ENCODE measurements around the gene IL33. TPM values are rescaled to one million over a fixed set of nuclear protein-coding genes. Genes with fewer than 3 reads are reported as not detected.

IL33 gene
- total RNA-seq, 1 donor from 2014 or later: not detected

GRCh38 chr9:6184749-6185645 lies 30.6 kb upstream of the IL33 start:
- Mint-ChIP-seq H3K9me3 (ENCODE audit: low read depth) (peaks cover 6% of the 10 kb centered on the region), H3K4me3 (ENCODE audit: low read depth) (no peak overlapping the region), H3K36me3 (ENCODE audit: insufficient read depth) (no peaks in the 10 kb centered on the region), H3K4me1 (ENCODE audit: low read depth) (peaks cover 1% of the 10 kb centered on the region), H3K27me3 (no peaks in the 10 kb centered on the region), H3K27ac (no peak overlapping the region)
- no peak for DNase-seq (ENCODE audit: low spot score, unreplicated experiment)
- no peak for TF ChIP-seq CTCF (IDR thresholded peaks at IDR 0.05; ENCODE audit: unreplicated experiment)

GRCh38 chr9:6186691-6187090 lies 28.9 kb upstream of the IL33 start:
- no peaks in the 10 kb centered on the region for H3K27me3 Mint-ChIP-seq
- DNase-seq (ENCODE audit: low spot score, unreplicated experiment): no peak
- H3K27ac Mint-ChIP-seq: no peak overlapping the region
- TF ChIP-seq CTCF (IDR thresholded peaks at IDR 0.05; ENCODE audit: unreplicated experiment): no peak
- H3K4me3 Mint-ChIP-seq (ENCODE audit: low read depth): no peak overlapping the region
- H3K4me1 Mint-ChIP-seq (ENCODE audit: low read depth): peaks cover 1% of the 10 kb centered on the region
- H3K9me3 Mint-ChIP-seq (ENCODE audit: low read depth): peaks cover 6% of the 10 kb centered on the region
- H3K36me3 Mint-ChIP-seq (ENCODE audit: insufficient read depth): no peaks in the 10 kb centered on the region

GRCh38 chr9:6187272-6187671 lies 28.3 kb upstream of the IL33 start:
- H3K27me3 Mint-ChIP-seq: no peaks in the 10 kb centered on the region

GRCh38 chr9:6188466-6188865 lies 27.1 kb upstream of the IL33 start:
- no peaks in the 10 kb centered on the region for H3K9me3 Mint-ChIP-seq (ENCODE audit: low read depth)
- no peak overlapping the region for H3K27ac Mint-ChIP-seq
- no peak overlapping the region for H3K4me3 Mint-ChIP-seq (ENCODE audit: low read depth)
- H3K36me3 Mint-ChIP-seq (ENCODE audit: insufficient read depth): no peaks in the 10 kb centered on the region
- DNase-seq (ENCODE audit: low spot score, unreplicated experiment): no peak
- no peaks in the 10 kb centered on the region for H3K27me3 Mint-ChIP-seq
- TF ChIP-seq CTCF (IDR thresholded peaks at IDR 0.05; ENCODE audit: unreplicated experiment): no peak
- H3K4me1 Mint-ChIP-seq (ENCODE audit: low read depth): peaks cover 1% of the 10 kb centered on the region

More at GRCh38 chr9:6187272-6187671, 28.3 kb upstream of the IL33 start:
- no peak overlapping the region for H3K4me3 Mint-ChIP-seq (ENCODE audit: low read depth)
- no peak for TF ChIP-seq CTCF (IDR thresholded peaks at IDR 0.05; ENCODE audit: unreplicated experiment)
- H3K36me3 Mint-ChIP-seq (ENCODE audit: insufficient read depth): no peaks in the 10 kb centered on the region
- no peak for DNase-seq (ENCODE audit: low spot score, unreplicated experiment)
- no peak overlapping the region for H3K27ac Mint-ChIP-seq
- H3K4me1 Mint-ChIP-seq (ENCODE audit: low read depth): peaks cover 1% of the 10 kb centered on the region
- H3K9me3 Mint-ChIP-seq (ENCODE audit: low read depth): peaks cover 6% of the 10 kb centered on the region

- Mint-ChIP-seq H3K4me1 (ENCODE audit: low read depth) (peaks cover 1% of the 10 kb centered on the region), H3K9me3 (ENCODE audit: low read depth) (no peaks in the 10 kb centered on the region), H3K36me3 (ENCODE audit: insufficient read depth) (no peaks in the 10 kb centered on the region), H3K27me3 (no peaks in the 10 kb centered on the region), H3K4me3 (ENCODE audit: low read depth) (no peak overlapping the region), H3K27ac (no peak overlapping the region)
- TF ChIP-seq CTCF (IDR thresholded peaks at IDR 0.05; ENCODE audit: unreplicated experiment): no peak
- DNase-seq (ENCODE audit: low spot score, unreplicated experiment): no peak
Measured at GRCh38 chr9:6188906-6189305, 26.7 kb upstream of the IL33 start.
